GM12864 (cell line): ENCODE results near the gene NRGN.

Experiments
- DNase-seq: peaks from one replicate; pipeline ENCODE4 v3.0.0-alpha.2; 2011; ENCODE audit warnings: low read depth
- H3K4me3 ChIP-seq: 2 replicates; pipeline ENCODE4 v1.5.1; 2011; ENCODE audit warnings: mild to moderate bottlenecking, low read depth, low read length, control low read depth
- CTCF ChIP-seq: IDR thresholded peaks from 2 replicates; pipeline ENCODE4 v1.5.1; 2011; ENCODE audit warnings: low read depth, mild to moderate bottlenecking, moderate library complexity, low read length, control low read depth, inconsistent platforms; ENCODE audit errors: missing control alignments

Gene NRGN

GRCh38 chr11:124738713-124739478, 846 bp upstream of the NRGN start:
- H3K4me3 ChIP-seq: no peak overlapping the region
- TF ChIP-seq CTCF: no peak
- DNase-seq: no peak

GRCh38 chr11:124740277-124740882, 638 bp downstream of the NRGN start:
- no peak for DNase-seq
- peak overlapping the region; percentile 49 for H3K4me3 ChIP-seq
- peak; percentile 68 for TF ChIP-seq CTCF

GRCh38 chr11:124742555-124742954, 2.8 kb downstream of the NRGN start:
- no peak for TF ChIP-seq CTCF
- no peak for DNase-seq
- no peak overlapping the region for H3K4me3 ChIP-seq

- TF ChIP-seq CTCF: no peak
- no peak for DNase-seq
- no peak overlapping the region for H3K4me3 ChIP-seq
These were observed 3.3 kb downstream of the NRGN start for GRCh38 chr11:124743050-124743449.

GRCh38 chr11:124745270-124745834, 5.6 kb downstream of the NRGN start:
- TF ChIP-seq CTCF: no peak
- H3K4me3 ChIP-seq: no peak overlapping the region; the same call in 1 of the 2 replicates
- no peak for DNase-seq

GRCh38 chr11:124745835-124746620, 6.3 kb downstream of the NRGN start:
- peak overlapping the region; percentile 91 for H3K4me3 ChIP-seq
- TF ChIP-seq CTCF: peak; percentile 66
- no peak for DNase-seq
